Natural killer cell (primary cell): ENCODE measurements around the gene FAF1. TPM values are rescaled to one million over a fixed set of nuclear protein-coding genes. Genes with fewer than 3 reads are reported as not detected.

Experiments used
- ATAC-seq, 3 donors: fragments of 150-1000 bp in 2 of 3; fragments of 200-7000 bp in 1 of 3; cut with Tn5 transposase; 1 replicate in 1 of 3; 2 replicates in 2 of 3; pipeline ENCODE4 v1.10.0; 2021; ENCODE audit warnings: mild to moderate bottlenecking in 2 of 3, moderate library complexity in 2 of 3
- DNase-seq, 2 donors: peaks; one replicate each; pipeline versions ENCODE4 v3.0.0 to v3.0.0-alpha.2; 2013 to 2021; ENCODE audit warnings: mixed read lengths in 1 of 2
- H3K27ac ChIP-seq: one replicate; pipeline ENCODE4 v1.5.1; 2013; ENCODE audit warnings: mild to moderate bottlenecking, low read length
- H3K27me3 ChIP-seq: one replicate; pipeline ENCODE4 v1.6.1; 2013; ENCODE audit warnings: low read length; ENCODE audit not compliant: control insufficient read depth, insufficient read depth
- H3K36me3 ChIP-seq: one replicate; pipeline ENCODE4 v1.6.1; 2013; ENCODE audit warnings: low read length; ENCODE audit not compliant: control insufficient read depth, insufficient read depth
- H3K4me1 ChIP-seq: one replicate; pipeline ENCODE4 v1.6.1; 2013; ENCODE audit warnings: low read length; ENCODE audit not compliant: control insufficient read depth, insufficient read depth
- H3K4me3 ChIP-seq: one replicate; pipeline ENCODE4 v1.5.1; 2013; ENCODE audit warnings: low read length
- H3K9me3 ChIP-seq: one replicate; pipeline ENCODE4 v1.6.1; 2013; ENCODE audit warnings: low read length; ENCODE audit not compliant: control insufficient read depth, insufficient read depth
- H3K27ac Mint-ChIP-seq, 2 donors: one replicate each; pipeline ENCODE4 v1.8.0; 2022; ENCODE audit warnings: mild to moderate bottlenecking in 2 of 2, mixed read lengths in 2 of 2, moderate library complexity in 1 of 2
- H3K27me3 Mint-ChIP-seq, 2 donors: one replicate each; pipeline ENCODE4 v1.8.0; 2022; ENCODE audit warnings: low read depth in 2 of 2, mixed read lengths in 2 of 2
- H3K36me3 Mint-ChIP-seq: one replicate; pipeline ENCODE4 v1.8.0; 2022; ENCODE audit warnings: mixed read lengths
- H3K4me1 Mint-ChIP-seq, 2 donors: one replicate each; pipeline ENCODE4 v1.8.0; 2022; ENCODE audit warnings: mixed read lengths in 2 of 2
- H3K4me3 Mint-ChIP-seq: one replicate; pipeline ENCODE4 v1.8.0; 2022; ENCODE audit warnings: mild to moderate bottlenecking, moderate library complexity, mixed read lengths
- H3K9me3 Mint-ChIP-seq, 2 donors: one replicate each; pipeline ENCODE4 v1.8.0; 2022; ENCODE audit warnings: mixed read lengths in 2 of 2
- CTCF ChIP-seq: fragments of 200-600 bp; IDR thresholded peaks from one replicate; pipeline ENCODE4 v1.8.0; 2022; ENCODE audit warnings: antibody characterized with exemption
- WGBS: methylation state at CpG from one replicate; pipeline ENCODE4 v1.1.7; 2013; ENCODE audit warnings: missing lambda C conversion rate; ENCODE audit not compliant: insufficient coverage; 5-methylcytosine and 5-hydroxymethylcytosine counted together
- intact Hi-C: fragments of 100-400 bp; cut with micrococcal nuclease; formaldehyde crosslinking; loops from one replicate; pipeline ENCODE4 v1.14.2; 2022
- total RNA-seq, 4 donors: library from RNA; stranded (reverse); fragments of 120-200 nt in 1 of 4; gene quantifications; one replicate each; pipeline versions ENCODE4 v1.2.3 to v1.2.4, GENCODE V29; 2013 to 2022

The FAF1 gene
- total RNA-seq, 3 donors from 2014 or later (not counting 1 experiment from before 2014, with no cell fraction given), result 56.8 to 59.7 (median 57.2) TPM

GRCh38 chr1:50667272-50667671 is 292.8 kb downstream of the FAF1 start:
- H3K4me3 Mint-ChIP-seq, result no peak overlapping the region
- no peaks in the 10 kb centered on the region for H3K27me3 Mint-ChIP-seq
- intact Hi-C loops, result no loop called here
- Histone ChIP-seq H3K9me3 (no peaks in the 10 kb centered on the region), H3K27ac (no peak overlapping the region), H3K4me1 (no peaks in the 10 kb centered on the region), H3K4me3 (no peak overlapping the region), H3K36me3 (no peaks in the 10 kb centered on the region), H3K27me3 (no peaks in the 10 kb centered on the region)
- no peaks in the 10 kb centered on the region for H3K36me3 Mint-ChIP-seq
- peaks cover 0 to 5% of the 10 kb centered on the region in 2 donors for H3K4me1 Mint-ChIP-seq
- no peaks in the 10 kb centered on the region for H3K9me3 Mint-ChIP-seq
- DNase-seq (no peak), ATAC-seq (no peak)
- TF ChIP-seq CTCF, result no peak
- H3K27ac Mint-ChIP-seq, result no peak overlapping the region
- WGBS, result 63% methylated on average over 2 of the region's 2 CpGs

- DNase-seq (no peak), ATAC-seq (no peak)
- no peaks in the 10 kb centered on the region for H3K36me3 Mint-ChIP-seq
- H3K27ac Mint-ChIP-seq, result no peak overlapping the region
- Histone ChIP-seq H3K27ac (no peak overlapping the region), H3K27me3 (no peaks in the 10 kb centered on the region), H3K4me1 (no peaks in the 10 kb centered on the region), H3K36me3 (no peaks in the 10 kb centered on the region), H3K9me3 (no peaks in the 10 kb centered on the region), H3K4me3 (no peak overlapping the region)
- intact Hi-C loops, result no loop called here
- H3K4me3 Mint-ChIP-seq, result no peak overlapping the region
- H3K4me1 Mint-ChIP-seq, result peaks cover 0 to 5% of the 10 kb centered on the region in 2 donors
- no peaks in the 10 kb centered on the region for H3K27me3 Mint-ChIP-seq
- H3K9me3 Mint-ChIP-seq, result no peaks in the 10 kb centered on the region
- TF ChIP-seq CTCF, result no peak
Measured at GRCh38 chr1:50666849-50667248, 293.2 kb downstream of the FAF1 start.

- no peak for TF ChIP-seq CTCF
- Histone ChIP-seq H3K36me3 (no peaks in the 10 kb centered on the region), H3K27ac (no peak overlapping the region), H3K9me3 (no peaks in the 10 kb centered on the region), H3K4me3 (no peak overlapping the region), H3K4me1 (no peaks in the 10 kb centered on the region), H3K27me3 (no peaks in the 10 kb centered on the region)
- Mint-ChIP-seq H3K4me3 (no peak overlapping the region), H3K27me3 (no peaks in the 10 kb centered on the region), H3K36me3 (no peaks in the 10 kb centered on the region), H3K4me1 (peaks cover 0 to 5% of the 10 kb centered on the region in 2 donors), H3K27ac (no peak overlapping the region), H3K9me3 (no peaks in the 10 kb centered on the region)
- DNase-seq (no peak), ATAC-seq (no peak)
- 83% methylated on average over 1 of the region's 2 CpGs for WGBS
- intact Hi-C loops, result no loop called here
Measured at GRCh38 chr1:50665413-50665812, 294.7 kb downstream of the FAF1 start.

GRCh38 chr1:50661626-50662025 is 298.4 kb downstream of the FAF1 start:
- TF ChIP-seq CTCF, result no peak
- WGBS, result 97% methylated on average over 3 of the region's 5 CpGs
- Mint-ChIP-seq H3K27ac (no peak overlapping the region), H3K36me3 (no peaks in the 10 kb centered on the region), H3K4me1 (peaks cover 0 to 6% of the 10 kb centered on the region in 2 donors), H3K9me3 (no peaks in the 10 kb centered on the region), H3K4me3 (no peak overlapping the region), H3K27me3 (no peaks in the 10 kb centered on the region)
- no peaks in the 10 kb centered on the region for H3K9me3 ChIP-seq
- ATAC-seq (no peak), DNase-seq (no peak)
- no peak overlapping the region for H3K4me3 ChIP-seq
- intact Hi-C loops, result no loop called here
- H3K4me1 ChIP-seq, result no peaks in the 10 kb centered on the region
- no peak overlapping the region for H3K27ac ChIP-seq
- no peaks in the 10 kb centered on the region for H3K27me3 ChIP-seq
- H3K36me3 ChIP-seq, result no peaks in the 10 kb centered on the region
